ENCODE results near the gene SUPT5H. TPM values are rescaled to one million over a fixed set of nuclear protein-coding genes. Genes with fewer than 3 reads are reported as not detected.

The SUPT5H gene
- total RNA-seq, 1 experiment from 2014 or later, result 59.9 TPM

- H3K9me3 ChIP-seq (ENCODE audit: low read length), result no peaks in the 10 kb centered on the region
- no TSS peak for BruUV-seq (replicated peaks)
- H3K27me3 ChIP-seq (ENCODE audit: low read length), result no peaks in the 10 kb centered on the region
- H3K27ac ChIP-seq (ENCODE audit: low read length), result peak overlapping the region; percentile 83
- peak overlapping the region; percentile 52 for H3K4me3 ChIP-seq (ENCODE audit: low read length)
- no peak overlapping the region for H2AFZ ChIP-seq (ENCODE audit: low read length)
- peak overlapping the region; percentile 79 for H3K9ac ChIP-seq (ENCODE audit: low read length)
- peaks cover 9% of the 10 kb centered on the region for H3K36me3 ChIP-seq (ENCODE audit: low read depth, low read length)
- H3K4me1 ChIP-seq (ENCODE audit: insufficient read depth, low read length), result peaks cover 31% of the 10 kb centered on the region
- H3F3A ChIP-seq (ENCODE audit: low read length, unreplicated experiment), result no peaks in the 10 kb centered on the region
- CTCF ChIA-PET, result interaction anchor here (1.0 kb wide), 1 partner anchor 9 kb away, joined by 3 read pairs; no protein-coding TSS in a partner anchor
- H3K4me2 ChIP-seq (ENCODE audit: low read length), result peak overlapping the region; percentile 90
- ATAC-seq (no peak), DNase-seq (no peak)
- POLR2A ChIA-PET (ENCODE audit: unreplicated experiment), result no interaction called here
- intact Hi-C loops (cut with micrococcal nuclease), result loop anchor here (1.0 kb wide), 1 partner anchor 14 kb away; no protein-coding TSS in a partner anchor
- TF ChIP-seq CTCF (conservative IDR thresholded peaks at IDR 0.05; ENCODE audit: low read depth, low read length) (no peak), EZH2phosphoT487 (IDR thresholded peaks at IDR 0.05; ENCODE audit: borderline replicate concordance, low read length) (no peak), EZH2 (IDR thresholded peaks at IDR 0.05; ENCODE audit: low read length, unreplicated experiment) (no peak)
- no peaks in the 10 kb centered on the region for H3K9me2 ChIP-seq (replicated peaks; ENCODE audit: low read length)
- peaks cover 20% of the 10 kb centered on the region for H4K20me1 ChIP-seq (ENCODE audit: low read length)
- H3K79me2 ChIP-seq (ENCODE audit: low read length), result peaks cover 22% of the 10 kb centered on the region
Observed at GRCh38 chr19:39411081-39411831, 34.1 kb upstream of the SUPT5H start.

- Histone ChIP-seq H3K9ac (ENCODE audit: low read length) (0 out of 2 replicates have a peak overlapping the region, but pooled peaks have one; percentile 2), H3K27ac (ENCODE audit: low read length) (peak overlapping the region; percentile 83), H2AFZ (ENCODE audit: low read length) (no peak overlapping the region), H3K9me3 (ENCODE audit: low read length) (no peaks in the 10 kb centered on the region), H3K27me3 (ENCODE audit: low read length) (no peaks in the 10 kb centered on the region), H3K4me2 (ENCODE audit: low read length) (peak overlapping the region; percentile 90), H3K4me1 (ENCODE audit: insufficient read depth, low read length) (peaks cover 30% of the 10 kb centered on the region), H3F3A (ENCODE audit: low read length, unreplicated experiment) (no peaks in the 10 kb centered on the region), H3K79me2 (ENCODE audit: low read length) (peaks cover 21% of the 10 kb centered on the region), H3K9me2 (replicated peaks; ENCODE audit: low read length) (no peaks in the 10 kb centered on the region), H3K36me3 (ENCODE audit: low read depth, low read length) (peaks cover 9% of the 10 kb centered on the region), H3K4me3 (ENCODE audit: low read length) (peak overlapping the region; percentile 52), H4K20me1 (ENCODE audit: low read length) (peaks cover 19% of the 10 kb centered on the region)
- ChIA-PET POLR2A (ENCODE audit: unreplicated experiment) (no interaction called here), CTCF (interaction anchor here (1.0 kb wide), 1 partner anchor 9 kb away, joined by 3 read pairs; no protein-coding TSS in a partner anchor)
- intact Hi-C loops (cut with micrococcal nuclease), result loop anchor here (1.0 to 2.0 kb wide), 2 partner anchors 14 to 19 kb away; no protein-coding TSS in a partner anchor
- ATAC-seq (peak; percentile 39), DNase-seq (peak; percentile 86)
- no TSS peak for BruUV-seq (replicated peaks)
- TF ChIP-seq CTCF (conservative IDR thresholded peaks at IDR 0.05; ENCODE audit: low read depth, low read length), result peak; percentile 91
- no peak for TF ChIP-seq EZH2 (IDR thresholded peaks at IDR 0.05; ENCODE audit: low read length, unreplicated experiment)
Observed at GRCh38 chr19:39411832-39412099, 33.6 kb upstream of the SUPT5H start.
